ENCODE results near the gene UQCRC2.

GRCh38 chr16:21973945-21974344, 20.8 kb downstream of the UQCRC2 start:
- TF ChIP-seq CTCF (IDR thresholded peaks at IDR 0.05; ENCODE audit: borderline replicate concordance, extremely low read depth, low read length, poor library complexity, severe bottlenecking) (no peak), EZH2 (IDR thresholded peaks at IDR 0.05; ENCODE audit: borderline replicate concordance, low read depth, low read length, severe bottlenecking) (no peak)
